H1 (cell line): ENCODE measurements around the gene KLHDC8B. TPM values are rescaled to one million over a fixed set of nuclear protein-coding genes. Genes with fewer than 3 reads are reported as not detected.

Source experiments
- KDM1A ChIP-seq: fragments of 200-600, 300-600 bp; sonication (generic); IDR thresholded peaks from 2 replicates; pipeline ENCODE4 v1.7.1; 2016; ENCODE audit warnings: mild to moderate bottlenecking, low read length, borderline replicate concordance
- SIN3A ChIP-seq, 2 experiments: IDR thresholded peaks in 1 of 2; conservative IDR thresholded peaks in 1 of 2; 2 replicates each; pipeline ENCODE4 v1.6.1; 2011 to 2012; ENCODE audit warnings: low read length in 2 of 2, improper control_type of control experiment in 1 of 2, low read depth in 1 of 2, mild to moderate bottlenecking in 1 of 2
- SRF ChIP-seq: IDR thresholded peaks from 2 replicates; pipeline ENCODE4 v1.6.1; 2011; ENCODE audit warnings: mild to moderate bottlenecking, low read depth, low read length, moderate library complexity
- polyA plus RNA-seq, 7 experiments: library from polyadenylated mRNA; depleted of rRNA in 3 of 7; stranded (reverse) in 5 of 7; unstranded in 2 of 7; fragments of >200 nt in 5 of 7; fragments of 200-250 nt in 2 of 7; gene quantifications; 1 replicate in 5 of 7; 2 replicates in 1 of 7; 4 replicates in 1 of 7; pipeline versions ENCODE4 v1.2.1 to v1.2.3, GENCODE V29; 2011 to 2013; ENCODE audit warnings: missing spikeins in 2 of 7, mixed read lengths in 2 of 7
- total RNA-seq: library from RNA; stranded (reverse); fragmentation: NEBNext Ultra II Directional; extraction: Animal tissue kit (Norgen Biotek cat#: 25700); gene quantifications from 2 replicates; pipeline ENCODE4 v1.2.1, GENCODE V29; 2021

KLHDC8B gene
- total and polyA plus RNA-seq, 2 of the 8 experiments (the other 6 are each of a cell fraction or from before 2014, with no cell fraction given), result 15.8 to 21.3 TPM

GRCh38 chr3:49198161-49198560, 26.8 kb downstream of the KLHDC8B start (continued):
- TF ChIP-seq SIN3A (conservative IDR thresholded peaks at IDR 0.05 in 1 of 2, IDR thresholded peaks at IDR 0.05 in 1 of 2; ENCODE audit: low read depth in 1 of 2, low read length in 2 of 2) (no peak), KDM1A (no peak), SRF (no peak)
